Prostate gland (tissue), 2 donors: ENCODE results near the gene EVI2B.
"Not testable (repeated sequence)": the region's sequence is repeated elsewhere in the genome, so short reads cannot be mapped to it uniquely, and the experiment has no call there.

Experiments used
- CTCF ChIP-seq, 4 experiments: fragments of 200-600 bp in 2 of 4; fragments of 450-650 bp in 2 of 4; sonication (generic) in 2 of 4; IDR thresholded peaks; 1 replicate in 3 of 4; 2 replicates in 1 of 4; pipeline ENCODE4 v1.5.1; 2016 to 2019; ENCODE audit warnings: antibody characterized with exemption in 4 of 4, mild to moderate bottlenecking in 2 of 4, moderate library complexity in 2 of 4
- POLR2A ChIP-seq: fragments of 450-650 bp; IDR thresholded peaks from one replicate; pipeline ENCODE4 v1.6.1; 2016; ENCODE audit warnings: antibody characterized with exemption, mild to moderate bottlenecking
- POLR2AphosphoS5 ChIP-seq: sonication (generic); formaldehyde crosslinking; IDR thresholded peaks from one replicate; pipeline ENCODE4 v1.6.1; 2017; ENCODE audit warnings: antibody characterized with exemption

- not testable (repeated sequence) for TF ChIP-seq POLR2A; CTCF (IDR thresholded peaks at IDR 0.05); POLR2AphosphoS5
Measured at GRCh38 chr17:31345191-31345747, 31.4 kb upstream of the EVI2B start.
